H1 (cell line): Measurements from ENCODE around the gene GLT8D2. TPM values are rescaled to one million over a fixed set of nuclear protein-coding genes. Genes with fewer than 3 reads are reported as not detected.

Experiments used
- CTCF ChIA-PET: fragments of 300-600 bp; sonication (Branson Sonifier 250); formaldehyde crosslinking; loops from one replicate; lab custom pipeline; 2021; ENCODE audit not compliant: partially characterized antibody; lab: Charles Lee
- POLR2A ChIA-PET: fragments of 300-600 bp; sonication (Branson Sonifier 250); formaldehyde crosslinking; loops from one replicate; lab custom pipeline; 2021; ENCODE audit warnings: inconsistent platforms; ENCODE audit not compliant: partially characterized antibody; lab: Charles Lee
- DNase-seq, 2 experiments: peaks; one replicate each; pipeline versions ENCODE4 v3.0.0 to v3.0.0-alpha.2; 2010 to 2022; ENCODE audit warnings: low spot score in 2 of 2, low read depth in 1 of 2, mixed read lengths in 1 of 2
- FAIRE-seq: peaks from 2 replicates; lab custom pipeline; 2011; peaks lifted over from hg19 to GRCh38; lab: Jason Lieb, UNC
- H2AFZ ChIP-seq: 2 replicates; pipeline ENCODE4 v1.8.1; 2012; ENCODE audit warnings: low read length, inconsistent platforms
- H2AK5ac ChIP-seq: 2 replicates; pipeline ENCODE4 v1.6.1; 2013; ENCODE audit warnings: low read depth, low read length
- H2BK120ac ChIP-seq: replicated peaks from 2 replicates; pipeline ENCODE3; 2013; ENCODE audit warnings: low read depth, low read length, inconsistent platforms
- H2BK12ac ChIP-seq: 2 replicates; pipeline ENCODE4 v1.6.1; 2013; ENCODE audit warnings: low read depth, low read length
- H2BK15ac ChIP-seq: 2 replicates; pipeline ENCODE4 v1.6.1; 2013; ENCODE audit warnings: low read length
- H2BK20ac ChIP-seq: 2 replicates; pipeline ENCODE4 v1.6.1; 2013; ENCODE audit warnings: low read length
- H2BK5ac ChIP-seq: 2 replicates; pipeline ENCODE4 v1.6.1; 2013; ENCODE audit warnings: low read depth, low read length
- H3K14ac ChIP-seq: 2 replicates; pipeline ENCODE4 v1.6.1; 2013; ENCODE audit warnings: inconsistent platforms; ENCODE audit not compliant: insufficient read length
- H3K18ac ChIP-seq: 2 replicates; pipeline ENCODE4 v1.6.1; 2013; ENCODE audit warnings: low read length; ENCODE audit errors: extremely low read depth
- H3K23ac ChIP-seq: 2 replicates; pipeline ENCODE4 v1.6.1; 2013; ENCODE audit warnings: inconsistent platforms; ENCODE audit not compliant: insufficient read length
- H3K23me2 ChIP-seq: 2 replicates; pipeline ENCODE4 v1.6.1; 2013; ENCODE audit warnings: low read depth, low read length
- H3K27ac ChIP-seq: 2 replicates; pipeline ENCODE4 v1.6.1; 2011; ENCODE audit warnings: low read depth, low read length, inconsistent platforms
- H3K27me3 ChIP-seq, 4 experiments: replicated peaks in 1 of 4; 1 replicate in 1 of 4; 2 replicates in 3 of 4; pipeline versions ENCODE4 v1.6.1 to v1.8.1; 2011 to 2013; ENCODE audit warnings: low read length in 3 of 4, mild to moderate bottlenecking in 3 of 4, inconsistent platforms in 2 of 4, mixed read lengths in 2 of 4, moderate library complexity in 1 of 4; ENCODE audit not compliant: control insufficient read depth in 3 of 4, insufficient read depth in 3 of 4; ENCODE audit errors: extremely low read depth in 1 of 4
- H3K36me3 ChIP-seq, 4 experiments: 2 replicates each; pipeline versions ENCODE4 v1.6.1 to v1.8.1; 2011 to 2013; ENCODE audit warnings: mild to moderate bottlenecking in 4 of 4, low read length in 3 of 4, moderate library complexity in 2 of 4, control low read depth in 1 of 4, inconsistent platforms in 1 of 4; ENCODE audit not compliant: insufficient read depth in 4 of 4, control insufficient read depth in 2 of 4
- H3K4ac ChIP-seq: replicated peaks from 2 replicates; pipeline ENCODE3; 2013; ENCODE audit warnings: low read length, low read depth, mixed read lengths, inconsistent platforms; ENCODE audit not compliant: insufficient read length
- H3K4me1 ChIP-seq, 4 experiments: replicated peaks in 1 of 4; 1 replicate in 1 of 4; 2 replicates in 3 of 4; pipeline versions ENCODE4 v1.6.1 to v1.8.1; 2011 to 2013; ENCODE audit warnings: low read length in 3 of 4, inconsistent platforms in 2 of 4, mixed read lengths in 1 of 4; ENCODE audit not compliant: insufficient read depth in 4 of 4, control insufficient read depth in 3 of 4
- H3K4me2 ChIP-seq, 2 experiments: 2 replicates each; pipeline versions ENCODE4 v1.6.1 to v1.8.1; 2011 to 2013; ENCODE audit warnings: low read depth in 2 of 2, low read length in 2 of 2, control low read depth in 1 of 2, inconsistent platforms in 1 of 2, mild to moderate bottlenecking in 1 of 2; ENCODE audit not compliant: insufficient read depth in 1 of 2
- H3K4me3 ChIP-seq, 4 experiments: fragments of 200-600, 300-600 bp in 1 of 4; sonication (generic), shearing (Covaris generic), sonication (Bioruptor Twin) in 1 of 4; 2 replicates each; pipeline versions ENCODE4 v1.5.1 to v1.8.1; 2011 to 2016; ENCODE audit warnings: low read length in 4 of 4, low read depth in 3 of 4, control low read depth in 2 of 4, inconsistent platforms in 2 of 4, mild to moderate bottlenecking in 2 of 4, mixed read lengths in 1 of 4, moderate library complexity in 1 of 4; ENCODE audit not compliant: insufficient read depth in 2 of 4; ENCODE audit errors: extremely low read depth in 1 of 4
- H3K56ac ChIP-seq: replicated peaks from 2 replicates; pipeline ENCODE3; 2013; ENCODE audit warnings: low read depth, mild to moderate bottlenecking, mixed read lengths, low read length, inconsistent platforms; ENCODE audit not compliant: insufficient read length
- H3K79me1 ChIP-seq: 2 replicates; pipeline ENCODE4 v1.6.1; 2013; ENCODE audit warnings: low read depth, low read length, control low read depth
- H3K79me2 ChIP-seq, 2 experiments: 2 replicates each; pipeline versions ENCODE4 v1.6.1 to v1.8.1; 2012 to 2013; ENCODE audit warnings: low read length in 2 of 2, mild to moderate bottlenecking in 2 of 2, inconsistent platforms in 1 of 2; ENCODE audit not compliant: insufficient read depth in 2 of 2, control insufficient read depth in 1 of 2
- H3K9ac ChIP-seq, 4 experiments: replicated peaks in 1 of 4; 1 replicate in 1 of 4; 2 replicates in 3 of 4; pipeline versions ENCODE4 v1.6.1 to v1.8.1; 2011 to 2013; ENCODE audit warnings: low read depth in 3 of 4, low read length in 3 of 4, control low read depth in 2 of 4, mild to moderate bottlenecking in 2 of 4, moderate library complexity in 2 of 4, inconsistent platforms in 1 of 4; ENCODE audit errors: extremely low read depth in 1 of 4
- H3K9me3 ChIP-seq, 2 experiments: 2 replicates each; pipeline versions ENCODE4 v1.6.1 to v1.8.1; 2012 to 2013; ENCODE audit warnings: mild to moderate bottlenecking in 2 of 2, moderate library complexity in 2 of 2, control low read depth in 1 of 2, inconsistent platforms in 1 of 2, low read depth in 1 of 2, low read length in 1 of 2, mixed read lengths in 1 of 2; ENCODE audit not compliant: insufficient read depth in 2 of 2
- H4K20me1 ChIP-seq, 2 experiments: replicated peaks in 1 of 2; 2 replicates each; pipeline versions ENCODE3 to v1.8.1; 2011 to 2013; ENCODE audit warnings: inconsistent platforms in 2 of 2, low read length in 2 of 2, mild to moderate bottlenecking in 1 of 2; ENCODE audit not compliant: insufficient read depth in 2 of 2, control insufficient read depth in 1 of 2
- H4K5ac ChIP-seq: 2 replicates; pipeline ENCODE4 v1.6.1; 2013; ENCODE audit warnings: low read length, low read depth, mixed read lengths, inconsistent platforms; ENCODE audit not compliant: insufficient read length
- H4K8ac ChIP-seq: 2 replicates; pipeline ENCODE4 v1.8.0; 2013; ENCODE audit warnings: mild to moderate bottlenecking, moderate library complexity, low read length, inconsistent platforms; ENCODE audit not compliant: insufficient read depth; ENCODE audit errors: extremely low read depth
- H4K91ac ChIP-seq: replicated peaks from 2 replicates; pipeline ENCODE3; 2013; ENCODE audit warnings: low read length, mixed read lengths, inconsistent platforms; ENCODE audit not compliant: insufficient read length
- CBX8 ChIP-seq: fragments of 300-800, 300-1000 bp; sonication (generic); IDR thresholded peaks from 2 replicates; pipeline ENCODE4 v1.7.1; 2016; ENCODE audit warnings: low read depth, low read length, borderline replicate concordance
- CHD1 ChIP-seq: IDR thresholded peaks from 2 replicates; pipeline ENCODE4 v1.6.1; 2012; ENCODE audit warnings: low read depth, low read length, improper control_type of control experiment
- EZH2 ChIP-seq: fragments of 200-600 bp; sonication (generic); IDR thresholded peaks from 2 replicates; pipeline ENCODE4 v1.7.1; 2012; ENCODE audit warnings: low read depth, mild to moderate bottlenecking, moderate library complexity, low read length, inconsistent platforms; ENCODE audit not compliant: severe bottlenecking
- GABPA ChIP-seq: IDR thresholded peaks from 2 replicates; pipeline ENCODE4 v1.6.1; 2011; ENCODE audit warnings: mild to moderate bottlenecking, low read length, moderate library complexity, borderline replicate concordance; ENCODE audit not compliant: insufficient read depth
- GTF2F1 ChIP-seq: IDR thresholded peaks from 2 replicates; pipeline ENCODE4 v1.6.1; 2012; ENCODE audit warnings: low read depth, low read length, improper control_type of control experiment, borderline replicate concordance
- HDAC6 ChIP-seq: IDR thresholded peaks from one replicate; pipeline ENCODE4 v1.7.1; 2012; ENCODE audit warnings: low read depth, mild to moderate bottlenecking, inconsistent platforms, low read length, moderate library complexity
- NANOG ChIP-seq: IDR thresholded peaks from 2 replicates; pipeline ENCODE4 v1.6.1; 2011; ENCODE audit warnings: low read length, low read depth, mild to moderate bottlenecking, inconsistent platforms; ENCODE audit not compliant: insufficient read depth, poor library complexity, severe bottlenecking
- POLR2A ChIP-seq, 2 experiments: IDR thresholded peaks; 1 replicate in 1 of 2; 2 replicates in 1 of 2; pipeline ENCODE4 v1.6.1; 2011; ENCODE audit warnings: low read depth in 2 of 2, low read length in 2 of 2, mild to moderate bottlenecking in 2 of 2; ENCODE audit errors: control extremely low read depth in 1 of 2
- SAP30 ChIP-seq: fragments of 300-600 bp; sonication (generic); IDR thresholded peaks from 2 replicates; pipeline ENCODE4 v1.7.1; 2012; ENCODE audit warnings: low read length, moderate library complexity, mild to moderate bottlenecking, inconsistent platforms; ENCODE audit not compliant: insufficient read depth, insufficient replicate concordance
- WGBS, 2 experiments: shearing (Covaris generic) in 1 of 2; methylation state at CpG; one replicate each; pipeline versions ENCODE4 v1.1.6 to v1.1.7; 2013 to 2015; ENCODE audit warnings: low lambda C conversion rate in 2 of 2, mixed read lengths in 2 of 2, inconsistent platforms in 1 of 2, low coverage in 1 of 2, missing lambda C conversion rate in 1 of 2; ENCODE audit not compliant: insufficient replicate concordance in 2 of 2, insufficient coverage in 1 of 2, insufficient read length in 1 of 2; ENCODE audit errors: extremely low coverage in 1 of 2, missing lambda C conversion rate in 1 of 2; 5-methylcytosine and 5-hydroxymethylcytosine counted together
- polyA plus RNA-seq, 7 experiments: library from polyadenylated mRNA; depleted of rRNA in 3 of 7; stranded (reverse) in 5 of 7; unstranded in 2 of 7; fragments of >200 nt in 5 of 7; fragments of 200-250 nt in 2 of 7; gene quantifications; 1 replicate in 5 of 7; 2 replicates in 1 of 7; 4 replicates in 1 of 7; pipeline versions ENCODE4 v1.2.1 to v1.2.3, GENCODE V29; 2011 to 2013; ENCODE audit warnings: missing spikeins in 2 of 7, mixed read lengths in 2 of 7
- total RNA-seq: library from RNA; stranded (reverse); fragmentation: NEBNext Ultra II Directional; extraction: Animal tissue kit (Norgen Biotek cat#: 25700); gene quantifications from 2 replicates; pipeline ENCODE4 v1.2.1, GENCODE V29; 2021
- TF ChIP-seq, protein P1 (sequence below): IDR thresholded peaks from 2 replicates; pipeline ENCODE4 v1.6.1; 2012; ENCODE audit warnings: low read length, inconsistent platforms
- TF ChIP-seq, protein P2 (sequence below): IDR thresholded peaks from 2 replicates; pipeline ENCODE4 v1.6.1; 2012; ENCODE audit warnings: inconsistent platforms

Gene GLT8D2
- total and polyA plus RNA-seq, 2 of the 8 experiments (the other 6 are each of a cell fraction or from before 2014, with no cell fraction given): 6.8 to 9.8 TPM

DNA sequence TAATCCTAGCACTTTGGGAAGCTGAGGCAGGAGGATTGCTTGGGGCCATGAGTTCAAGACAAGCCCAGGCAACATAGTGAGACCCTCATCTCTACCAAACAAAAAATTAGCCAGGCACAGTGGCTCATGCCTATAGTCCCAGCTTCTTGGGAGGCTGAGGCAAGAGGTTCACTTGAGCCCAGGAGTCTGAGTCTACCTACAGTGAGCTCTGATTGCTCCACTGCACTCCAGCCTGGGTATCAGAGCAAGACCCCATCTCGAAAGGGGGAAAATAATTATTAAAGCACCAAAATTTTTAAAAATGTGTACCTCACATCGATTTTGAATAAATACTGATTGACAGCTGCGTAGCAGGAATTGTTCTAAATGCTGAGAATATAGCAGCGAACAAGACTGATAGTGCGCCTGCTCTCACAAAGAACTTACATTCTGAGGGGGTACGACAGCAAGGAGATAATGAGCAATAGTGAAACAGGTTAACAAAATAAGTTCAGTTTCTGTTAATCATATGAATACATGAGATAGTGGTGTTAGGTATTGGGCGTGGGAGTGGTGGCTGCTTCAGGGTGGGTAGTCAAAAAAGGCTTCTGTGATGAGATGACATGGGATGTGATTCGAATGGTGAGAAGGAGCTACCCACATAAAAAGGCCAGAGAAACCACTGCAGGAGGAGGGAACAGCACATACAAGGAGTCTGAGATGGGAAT is 33.9 kb upstream of the GLT8D2 start:
- Histone ChIP-seq H3K27me3 (no peaks in the 10 kb centered on the region), H2BK15ac (no peak overlapping the region), H3K18ac (no peak overlapping the region), H3K27ac (no peak overlapping the region), H3K23me2 (no peaks in the 10 kb centered on the region), H3K56ac (no peak overlapping the region), H3K9ac (no peak overlapping the region), H2BK20ac (no peak overlapping the region), H2BK5ac (no peak overlapping the region), H3K14ac (no peak overlapping the region), H4K5ac (no peak overlapping the region), H4K91ac (no peak overlapping the region), H3K4me3 (no peak overlapping the region), H4K20me1 (no peaks in the 10 kb centered on the region), H3K23ac (no peak overlapping the region), H3K4me1 (no peaks in the 10 kb centered on the region), H3K4ac (no peak overlapping the region), H2AK5ac (no peak overlapping the region), H2BK120ac (no peak overlapping the region), H3K79me2 (no peaks in the 10 kb centered on the region), H3K36me3 (no peaks in the 10 kb centered on the region), H3K79me1 (no peaks in the 10 kb centered on the region), H4K8ac (no peak overlapping the region), H3K9me3 (no peaks in the 10 kb centered on the region), H2BK12ac (no peak overlapping the region), H3K4me2 (no peak overlapping the region), H2AFZ (no peak overlapping the region)
- DNase-seq (no peak), FAIRE-seq (no peak)
- 87% methylated on average over 8 of the region's 8 CpGs; no CpG with 5 or more reads in 1 of the 2 experiments for WGBS, 2 experiments
- ChIA-PET POLR2A (no interaction called here), CTCF (interaction anchor here (1.4 to 3.0 kb wide), 2 partner anchors 25 to 26 kb away, joined by 5 to 8 read pairs; no protein-coding TSS in a partner anchor)
- TF ChIP-seq CHD1: no peak
- TF ChIP-seq GABPA: no peak
- no peak for TF ChIP-seq EZH2
- no peak for TF ChIP-seq NANOG
- no peak for TF ChIP-seq HDAC6
- TF ChIP-seq, protein P1, sequence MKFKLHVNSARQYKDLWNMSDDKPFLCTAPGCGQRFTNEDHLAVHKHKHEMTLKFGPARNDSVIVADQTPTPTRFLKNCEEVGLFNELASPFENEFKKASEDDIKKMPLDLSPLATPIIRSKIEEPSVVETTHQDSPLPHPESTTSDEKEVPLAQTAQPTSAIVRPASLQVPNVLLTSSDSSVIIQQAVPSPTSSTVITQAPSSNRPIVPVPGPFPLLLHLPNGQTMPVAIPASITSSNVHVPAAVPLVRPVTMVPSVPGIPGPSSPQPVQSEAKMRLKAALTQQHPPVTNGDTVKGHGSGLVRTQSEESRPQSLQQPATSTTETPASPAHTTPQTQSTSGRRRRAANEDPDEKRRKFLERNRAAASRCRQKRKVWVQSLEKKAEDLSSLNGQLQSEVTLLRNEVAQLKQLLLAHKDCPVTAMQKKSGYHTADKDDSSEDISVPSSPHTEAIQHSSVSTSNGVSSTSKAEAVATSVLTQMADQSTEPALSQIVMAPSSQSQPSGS: no peak
- TF ChIP-seq, protein P2, sequence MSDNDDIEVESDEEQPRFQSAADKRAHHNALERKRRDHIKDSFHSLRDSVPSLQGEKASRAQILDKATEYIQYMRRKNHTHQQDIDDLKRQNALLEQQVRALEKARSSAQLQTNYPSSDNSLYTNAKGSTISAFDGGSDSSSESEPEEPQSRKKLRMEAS: no peak
- no peak for TF ChIP-seq POLR2A (IDR thresholded peaks at IDR 0.05; ENCODE audit: control extremely low read depth in 1 of 2, low read depth in 2 of 2, low read length in 2 of 2)
- TF ChIP-seq CBX8: no peak
- no peak for TF ChIP-seq GTF2F1
- no peak for TF ChIP-seq SAP30
